ENCODE data around the gene TIFAB.

TIFAB gene

DNA sequence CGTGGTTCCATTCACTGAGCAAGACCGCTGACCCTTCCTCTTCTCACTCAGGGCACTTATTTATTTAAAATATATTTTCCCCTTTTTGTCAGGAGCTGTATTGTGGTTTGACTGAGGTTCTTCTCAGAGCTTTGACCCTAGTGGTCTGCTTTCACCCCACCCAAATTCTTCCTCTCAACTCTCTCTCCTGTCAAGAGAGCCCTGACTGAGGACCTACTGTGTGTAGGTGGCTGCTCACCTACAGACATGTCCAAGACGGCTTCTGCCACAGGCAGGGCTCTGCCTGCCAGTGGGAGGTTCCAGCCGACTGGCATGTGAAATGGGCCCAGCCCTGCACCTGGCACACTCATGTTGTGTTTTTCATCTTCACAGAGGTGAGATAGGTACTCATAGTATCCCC, 10.2 kb downstream of the TIFAB start:
- peak; percentile 29 for DNase-seq

DNA sequence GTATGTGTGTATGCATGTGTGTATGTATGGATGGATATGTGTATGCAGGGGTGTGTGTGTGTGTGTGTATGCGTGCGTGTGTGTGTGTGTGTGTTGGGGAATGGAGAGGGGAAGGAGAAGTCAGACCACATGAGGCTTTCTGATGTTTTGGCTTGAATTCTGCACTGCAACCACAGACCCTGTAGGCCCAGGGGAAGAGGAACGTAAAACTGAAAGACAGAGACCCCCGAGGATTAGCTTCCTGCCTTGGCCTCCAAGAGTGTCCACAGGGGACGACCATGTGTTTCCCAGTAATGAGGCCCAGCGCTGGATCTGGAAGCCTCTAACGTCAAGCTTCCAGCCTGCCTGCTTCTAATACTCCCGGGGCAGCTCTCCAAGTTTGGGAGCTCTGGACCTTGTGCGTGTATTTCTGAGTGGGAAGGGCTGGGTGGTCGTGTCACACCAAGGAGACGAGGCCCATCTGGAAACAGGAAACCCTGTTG, 10.8 kb downstream of the TIFAB start:
- peak; percentile 38 for DNase-seq

DNA sequence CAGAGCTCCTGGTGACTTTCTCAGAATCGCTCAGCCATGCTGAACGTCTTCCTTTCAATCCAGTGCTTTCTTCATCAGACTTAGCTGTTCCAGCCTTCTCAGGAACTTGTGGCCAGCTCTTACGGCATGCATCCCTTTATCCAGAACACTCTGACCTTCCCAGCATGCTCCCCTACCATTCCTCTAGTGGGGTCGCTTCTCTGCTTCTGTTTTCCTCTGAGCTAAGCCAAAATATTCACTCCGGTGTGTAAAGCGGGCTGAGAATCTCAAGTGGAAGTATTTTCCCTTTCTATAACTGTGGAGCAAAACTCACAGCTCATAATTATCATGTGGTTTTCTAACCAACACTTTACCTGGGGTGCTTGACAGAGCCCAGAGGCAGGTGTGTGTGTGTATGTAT, 11.2 kb downstream of the TIFAB start:
- peak; percentile 26 for DNase-seq

DNA sequence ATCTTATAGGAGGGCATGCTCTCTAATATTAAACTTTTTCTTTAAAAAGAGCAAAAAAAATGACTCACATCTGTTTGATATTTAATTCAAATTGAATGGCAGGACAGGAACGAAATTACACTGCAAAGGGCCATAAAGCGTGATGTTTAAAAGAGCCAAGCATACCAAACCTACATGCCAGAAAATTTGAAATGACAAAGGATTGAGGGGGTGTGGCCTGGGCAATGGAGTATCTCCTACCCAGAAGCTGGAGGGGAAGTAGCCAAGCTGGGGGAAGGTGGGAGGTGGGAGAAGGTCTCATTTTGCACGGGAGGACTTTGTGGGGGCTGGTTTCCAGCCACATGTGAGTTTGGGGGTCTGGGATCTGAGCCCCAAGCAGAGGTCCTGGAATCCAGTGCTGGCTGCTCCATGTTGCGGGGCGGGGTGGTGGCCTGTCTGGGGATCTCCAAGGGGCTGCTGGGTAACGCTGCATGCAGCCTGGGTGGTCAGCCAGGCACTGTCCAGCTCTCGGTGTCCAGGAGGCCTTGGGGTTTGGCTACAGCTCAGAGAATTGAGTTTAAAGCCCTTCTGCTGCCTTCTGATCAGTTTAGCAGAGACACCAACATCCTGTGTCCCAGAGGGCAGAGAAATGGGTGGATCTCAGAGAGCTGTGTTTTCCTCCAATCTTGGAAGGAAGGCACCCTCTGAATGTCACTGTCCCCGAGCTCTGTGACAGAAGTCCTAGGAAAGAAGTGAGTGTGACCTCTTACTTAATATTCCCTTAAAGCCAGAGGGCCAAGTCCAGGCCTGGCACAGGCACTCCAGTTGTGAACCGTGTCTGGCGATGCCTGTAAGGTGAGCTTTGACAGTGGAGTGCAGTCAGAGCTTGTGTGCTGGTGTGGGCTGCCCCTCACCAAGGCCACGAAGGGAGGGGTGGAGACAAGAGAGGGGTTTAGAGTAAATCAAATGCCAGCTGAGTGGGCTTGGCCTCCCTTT, 12.6 kb downstream of the TIFAB start:
- DNase-seq: peak; percentile 52

DNA sequence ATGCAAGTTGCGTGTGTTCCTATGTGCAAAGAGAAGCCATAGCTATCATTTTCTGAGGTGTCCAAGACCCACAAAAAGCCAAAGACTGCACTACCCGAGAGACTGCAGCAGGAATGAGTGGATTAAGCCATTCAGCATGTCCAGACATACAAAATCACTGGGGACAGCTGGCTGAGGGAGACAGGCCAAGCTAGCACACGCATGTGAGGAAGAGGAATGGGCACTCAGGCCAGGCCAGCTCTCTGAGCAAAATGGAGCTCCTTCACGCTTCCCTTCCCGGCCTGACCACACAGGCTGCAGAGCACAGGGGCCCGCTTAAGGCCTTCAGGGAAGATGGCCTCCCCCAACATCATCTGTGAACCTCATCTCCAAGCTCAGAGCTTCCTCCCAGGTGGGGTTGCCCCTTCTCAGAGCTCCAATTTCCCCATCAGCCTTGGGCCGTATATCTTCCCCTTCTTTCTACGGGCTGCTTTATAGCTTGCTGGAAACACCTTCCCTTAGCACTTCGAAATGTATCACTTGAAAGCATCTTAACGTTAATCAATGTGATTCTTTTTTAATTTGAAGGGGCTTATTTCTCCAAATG, 13.4 kb downstream of the TIFAB start:
- DNase-seq: no peak

DNA sequence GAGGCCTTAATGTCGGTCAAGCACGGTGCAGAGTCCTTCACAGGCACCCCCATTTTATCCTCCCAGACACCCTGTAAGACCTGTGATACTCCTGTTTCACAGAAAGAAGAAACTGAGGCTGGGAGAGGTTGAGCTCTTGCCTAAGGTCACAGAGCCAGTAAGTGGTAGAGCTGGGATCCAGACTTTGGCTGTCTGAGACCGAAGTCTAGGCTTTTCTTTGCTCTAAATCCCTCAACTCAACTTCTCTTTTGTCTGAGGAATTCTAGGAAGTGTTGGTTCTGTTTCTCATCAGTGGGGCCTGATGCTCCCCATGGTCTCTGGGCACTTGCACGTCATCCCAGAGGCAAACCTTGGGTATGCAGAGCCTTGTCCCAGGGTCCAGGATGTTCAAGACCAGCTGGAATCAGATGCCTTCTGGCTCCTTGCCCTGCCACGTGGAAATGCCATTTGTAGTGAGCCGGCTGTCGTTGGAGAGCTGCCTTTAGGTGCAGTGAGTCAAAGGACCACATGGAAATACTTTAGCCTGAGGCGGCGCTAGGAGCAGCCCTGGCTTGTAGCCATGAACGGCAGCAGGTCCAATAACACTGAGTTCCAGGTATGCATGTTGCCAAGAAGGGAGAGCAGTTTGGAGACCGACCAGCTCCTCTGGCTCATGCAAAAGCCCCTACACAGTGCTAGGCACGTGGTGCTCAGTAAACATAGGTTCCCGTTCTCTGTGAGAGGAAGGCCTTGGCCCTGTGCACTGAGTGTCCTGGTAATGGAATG, 14.2 kb downstream of the TIFAB start:
- DNase-seq: peak; percentile 91

DNA sequence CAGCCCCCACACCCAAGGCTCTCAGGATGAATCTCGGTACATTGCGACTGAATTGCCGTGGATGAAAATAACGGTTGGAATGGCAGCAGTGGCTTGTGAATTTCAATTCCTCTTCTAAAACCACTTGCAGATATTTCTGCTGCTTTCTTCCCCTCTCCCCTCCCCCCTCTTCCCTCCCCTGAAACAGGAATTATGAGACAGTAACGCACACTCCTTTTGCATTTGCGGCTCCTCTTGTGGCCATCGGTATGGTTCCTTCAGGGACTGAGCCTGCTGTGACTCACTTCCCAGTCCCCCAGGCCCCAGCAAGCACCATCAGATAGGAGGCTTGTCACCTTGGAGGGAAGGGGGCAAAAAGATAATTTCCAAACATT, 14.7 kb downstream of the TIFAB start:
- DNase-seq: peak; percentile 86

DNA sequence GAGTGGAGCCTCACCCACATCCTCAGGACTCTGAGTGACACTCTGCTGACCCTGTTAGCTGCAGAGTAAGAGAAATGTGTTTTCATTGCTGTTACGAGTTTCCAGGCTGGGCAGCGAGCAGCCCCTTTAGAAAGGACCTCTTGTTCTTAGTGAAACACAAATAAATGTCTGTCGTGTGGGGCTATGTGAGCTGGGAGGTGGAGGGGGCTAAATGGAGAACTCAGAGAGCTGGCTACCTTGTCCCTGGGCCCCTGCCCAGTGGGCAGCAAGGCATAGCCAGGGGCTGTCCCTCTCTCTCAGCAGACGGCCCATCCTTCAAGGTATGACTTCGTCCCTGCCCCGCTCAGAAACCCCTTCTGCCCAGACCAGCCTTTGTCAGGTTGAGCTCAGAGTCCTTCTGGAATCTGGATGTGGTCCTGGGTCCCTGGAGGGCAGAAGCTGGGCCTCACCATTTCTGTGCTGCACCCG, 15.2 kb downstream of the TIFAB start:
- peak; percentile 76 for DNase-seq

DNA sequence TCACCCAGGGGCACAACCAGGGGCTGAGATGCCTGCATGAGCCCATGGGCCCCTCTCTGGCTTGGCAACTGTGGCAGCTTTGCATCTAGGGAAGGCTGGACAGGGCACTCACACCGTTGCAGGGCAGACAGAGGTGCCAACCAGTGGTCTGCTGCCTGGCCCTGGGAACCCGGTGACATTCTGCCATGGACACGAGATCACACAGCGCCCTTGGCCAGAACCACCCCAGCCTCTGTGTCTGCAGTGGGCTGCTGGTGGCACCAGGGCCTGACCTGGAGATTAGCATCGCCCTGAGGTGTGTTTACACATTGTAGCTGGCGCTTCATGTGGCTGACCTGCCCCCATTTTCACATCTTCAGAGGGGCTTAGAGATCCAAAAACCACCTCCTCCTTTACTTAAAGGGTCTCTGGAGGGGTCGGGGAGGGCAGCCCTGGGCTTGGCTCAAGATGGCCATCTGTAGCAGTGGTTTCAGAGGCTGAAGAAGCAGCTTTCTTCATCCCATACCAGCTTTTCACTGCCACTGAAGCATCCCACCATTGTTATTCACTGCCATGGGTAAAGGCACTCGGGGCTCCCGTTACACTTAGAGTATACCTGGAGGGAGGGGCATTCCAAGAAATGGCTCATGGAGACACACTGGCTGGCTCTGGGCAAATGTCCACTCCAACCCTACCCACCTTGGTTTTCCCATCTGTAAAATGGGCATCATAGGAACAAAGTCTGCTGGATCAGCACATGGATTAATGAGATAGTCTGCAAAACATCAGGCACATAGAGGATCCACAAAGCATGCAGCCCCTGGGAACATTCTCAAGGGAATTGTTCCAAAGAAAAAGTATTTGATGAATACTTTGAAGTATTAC, 16.5 kb downstream of the TIFAB start:
- DNase-seq: no peak

DNA sequence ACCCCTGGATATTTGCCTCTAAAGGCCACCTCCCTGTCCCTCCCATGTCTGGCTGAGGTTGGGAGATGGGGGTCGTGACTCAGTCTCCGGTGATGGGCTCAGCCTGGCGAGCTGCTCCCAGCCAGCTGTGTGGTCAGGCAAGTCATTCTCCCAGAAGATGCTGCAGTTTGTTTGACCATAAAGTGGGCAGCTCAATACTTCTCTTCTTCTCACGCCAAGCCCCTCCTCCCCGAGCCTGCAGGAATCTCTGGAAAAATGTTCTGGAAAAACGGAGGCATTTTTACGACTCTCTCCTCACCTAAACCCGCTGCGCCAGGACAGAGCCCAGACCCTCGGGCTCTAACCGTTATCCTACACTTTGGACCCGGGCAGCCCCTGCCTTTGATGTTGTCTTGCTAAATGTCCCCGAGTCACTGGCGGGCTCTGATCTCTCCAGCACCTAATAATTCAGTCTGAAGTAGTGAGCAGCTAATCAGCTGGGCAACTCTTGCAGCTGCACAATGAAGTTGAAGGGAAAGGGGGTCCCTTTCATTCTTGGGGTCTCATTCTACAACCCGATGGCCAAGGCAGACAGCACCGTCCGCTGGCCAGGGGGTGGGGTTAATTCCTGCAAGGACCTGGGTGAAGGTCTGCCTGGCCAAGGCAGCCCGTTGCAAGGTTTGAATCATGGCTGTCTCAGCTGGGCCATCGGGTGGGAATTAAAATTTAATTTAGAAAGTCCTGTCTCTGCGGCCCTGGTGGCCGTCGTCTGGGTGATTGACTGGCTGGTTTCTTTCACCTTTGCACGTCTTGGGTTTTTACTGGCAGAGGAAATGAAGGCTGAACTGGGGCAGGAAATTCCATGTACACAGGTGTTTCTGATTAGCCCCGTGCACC, 17.3 kb downstream of the TIFAB start:
- peak; percentile 95 for DNase-seq

DNA sequence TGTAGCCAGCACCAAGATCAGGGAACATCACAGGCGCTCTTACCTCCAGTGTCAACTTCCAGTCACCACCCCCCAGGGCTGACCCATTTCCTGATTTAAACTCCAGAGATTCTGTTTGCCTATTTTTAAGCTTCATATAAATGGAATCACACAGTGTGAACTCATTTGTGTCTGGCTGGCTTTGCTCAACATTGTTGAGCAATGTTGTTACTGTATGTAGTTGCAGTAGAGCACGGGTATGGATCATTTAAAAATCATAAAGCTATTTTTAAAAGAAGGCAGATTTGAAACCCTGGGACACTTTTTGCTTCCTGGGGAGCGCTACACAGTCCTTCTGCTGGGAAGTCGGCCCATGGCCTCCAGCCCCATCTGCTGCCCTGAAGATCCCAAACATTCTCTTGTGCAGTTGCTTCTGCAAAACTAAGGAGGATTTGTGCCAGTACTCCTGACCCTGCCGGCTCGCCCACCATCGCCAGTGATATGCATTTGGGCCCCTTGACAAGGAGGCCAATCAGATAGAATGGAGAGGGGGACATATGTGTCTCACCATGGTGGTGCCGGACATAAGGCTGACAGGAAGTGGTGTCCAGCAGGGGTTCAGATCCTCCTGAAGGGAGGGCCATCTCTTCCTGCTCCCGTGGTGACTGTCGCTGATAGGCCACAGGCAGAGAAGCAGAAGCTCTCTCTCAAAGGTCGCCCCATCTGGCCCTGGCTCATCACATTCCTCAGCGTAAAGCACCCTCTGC, 18.3 kb downstream of the TIFAB start:
- DNase-seq: peak; percentile 73

DNA sequence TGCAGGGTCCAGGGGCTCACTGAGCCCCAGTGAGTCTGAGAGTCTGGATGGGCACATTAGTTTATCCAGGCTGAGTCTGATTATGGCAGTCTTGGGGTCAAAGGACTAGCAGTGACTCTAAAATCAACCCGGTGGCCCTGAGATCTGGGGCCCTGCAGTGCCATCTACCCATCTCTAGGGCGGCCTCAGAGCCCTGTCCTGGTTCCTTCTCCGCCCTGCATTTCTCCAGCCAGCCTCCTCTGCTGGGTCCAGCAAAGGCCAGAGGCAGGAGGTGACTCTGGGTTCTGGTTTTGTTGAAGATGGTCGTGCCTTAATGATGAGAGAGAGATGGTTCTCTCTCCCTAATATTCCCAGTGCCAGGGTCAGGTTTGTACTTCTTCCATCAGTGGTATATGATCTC, 20.0 kb downstream of the TIFAB start:
- DNase-seq: no peak

DNA sequence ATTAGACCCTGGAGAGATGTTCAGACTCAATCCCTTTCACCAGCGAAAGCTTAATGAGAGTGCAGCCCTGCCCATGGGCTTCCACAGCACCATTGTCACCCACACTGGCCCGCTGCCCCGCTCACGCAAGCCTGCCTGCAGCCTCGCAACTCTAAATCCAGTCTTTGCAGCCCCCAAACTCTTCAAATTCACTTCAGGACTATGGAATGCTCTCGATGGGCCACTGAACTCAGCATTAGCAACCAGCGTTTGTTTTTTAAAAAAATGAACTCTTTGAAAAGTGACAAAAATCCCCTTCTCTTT, 22.1 kb downstream of the TIFAB start:
- no peak for DNase-seq

DNA sequence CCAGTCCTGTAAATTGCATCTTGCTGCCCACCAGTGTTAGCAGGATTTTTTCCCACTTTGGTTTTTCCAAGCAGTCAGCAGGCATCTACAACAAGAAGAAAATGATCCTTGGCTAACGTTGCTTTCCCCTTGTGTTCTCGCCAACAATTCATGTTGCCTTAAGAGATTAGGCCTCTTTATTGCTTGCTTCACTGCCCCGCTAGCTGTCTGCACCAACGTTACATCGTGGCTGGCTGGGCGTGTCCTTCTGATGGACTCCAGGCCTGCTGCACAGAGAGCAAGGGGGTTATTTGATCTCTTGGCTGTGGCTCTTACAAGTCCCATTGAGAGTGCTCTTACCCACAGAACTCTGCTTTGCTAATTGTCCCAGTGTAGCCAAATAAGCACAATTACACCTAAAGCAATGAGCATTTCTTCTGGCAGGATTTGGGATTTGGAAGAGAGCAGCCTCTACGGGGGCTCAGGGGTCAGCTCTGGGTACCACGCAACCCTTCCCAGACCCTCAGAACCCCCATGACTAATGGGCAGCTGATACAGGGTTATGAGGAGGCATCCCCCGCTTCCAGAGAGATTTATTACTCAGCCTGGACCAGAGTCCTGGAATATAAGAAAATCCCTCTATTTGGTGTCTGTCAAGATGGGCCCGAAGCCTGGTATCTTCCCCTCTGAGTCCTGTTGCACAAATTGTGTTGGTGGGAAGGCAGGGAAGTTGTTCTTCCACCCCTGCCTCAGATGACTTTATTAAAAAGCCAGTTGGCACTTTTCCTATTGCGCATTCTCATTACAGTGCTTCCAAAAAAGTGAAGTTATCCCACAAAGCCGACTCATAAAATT, 22.6 kb downstream of the TIFAB start:
- DNase-seq: peak; percentile 93

DNA sequence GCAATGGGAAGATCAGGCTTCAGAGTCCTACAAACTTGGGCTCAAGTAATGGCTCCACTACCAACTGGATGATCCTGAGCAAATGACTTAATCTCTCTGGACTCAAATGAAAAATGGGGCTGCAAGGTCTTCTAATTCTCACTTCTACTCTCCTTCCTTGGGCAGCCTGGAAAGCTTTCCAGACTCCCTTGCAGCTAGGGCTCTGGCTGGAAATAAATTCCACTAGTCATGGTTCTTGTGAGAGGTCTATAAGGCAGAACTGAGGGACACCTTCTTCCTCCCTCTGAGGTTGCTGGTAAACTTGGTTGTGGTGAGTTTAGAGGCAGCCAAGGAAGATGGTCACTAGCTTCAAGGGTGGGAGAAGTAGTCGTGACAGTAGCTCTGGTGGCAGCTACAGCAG, 23.6 kb downstream of the TIFAB start:
- DNase-seq: no peak

DNA sequence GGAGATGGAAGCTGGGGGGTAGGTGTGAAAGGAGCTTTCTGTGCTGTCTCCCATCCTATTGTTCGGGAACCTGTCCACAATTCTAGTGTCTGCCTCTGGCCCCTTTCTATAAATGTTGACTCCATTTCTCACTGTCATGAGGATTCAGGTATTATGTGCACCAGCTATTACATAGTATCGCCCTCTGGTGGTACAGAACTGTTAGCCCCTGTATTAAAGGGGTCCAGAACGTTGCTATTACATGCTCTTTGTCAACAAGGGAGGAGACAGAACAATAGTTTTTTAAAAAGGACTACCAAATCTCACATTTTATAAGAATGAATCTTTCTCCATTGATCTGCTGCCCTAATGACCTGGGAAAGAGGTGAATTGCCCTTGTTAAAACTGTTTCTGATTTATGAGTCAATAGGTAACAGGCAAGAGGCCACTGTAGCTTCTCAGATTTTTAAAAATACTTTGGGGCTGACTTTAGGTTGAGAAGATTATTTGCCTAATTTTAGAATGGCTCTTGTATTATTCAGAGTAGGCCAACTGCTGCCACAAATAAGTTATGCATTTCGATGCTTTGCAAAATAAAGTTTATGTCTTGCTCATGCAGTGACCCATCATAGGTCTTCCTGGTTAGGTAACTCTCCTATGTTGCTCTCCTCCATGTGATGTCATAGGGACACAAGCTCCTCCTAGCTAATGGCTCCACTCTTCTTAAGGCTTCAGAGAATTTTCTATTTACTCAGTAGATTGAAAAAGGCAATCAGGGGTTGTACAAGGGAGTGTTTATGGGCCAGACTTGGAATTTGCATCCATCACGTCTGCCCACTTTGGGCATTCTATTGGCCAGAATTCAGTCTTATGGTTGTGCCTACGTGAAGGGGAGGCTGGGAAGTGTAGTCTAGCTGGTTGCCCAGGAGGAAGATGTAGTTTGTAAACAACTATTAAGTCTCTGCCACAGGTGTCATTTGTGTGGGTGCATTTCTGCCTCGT, 25.8 kb downstream of the TIFAB start:
- no peak for DNase-seq

DNA sequence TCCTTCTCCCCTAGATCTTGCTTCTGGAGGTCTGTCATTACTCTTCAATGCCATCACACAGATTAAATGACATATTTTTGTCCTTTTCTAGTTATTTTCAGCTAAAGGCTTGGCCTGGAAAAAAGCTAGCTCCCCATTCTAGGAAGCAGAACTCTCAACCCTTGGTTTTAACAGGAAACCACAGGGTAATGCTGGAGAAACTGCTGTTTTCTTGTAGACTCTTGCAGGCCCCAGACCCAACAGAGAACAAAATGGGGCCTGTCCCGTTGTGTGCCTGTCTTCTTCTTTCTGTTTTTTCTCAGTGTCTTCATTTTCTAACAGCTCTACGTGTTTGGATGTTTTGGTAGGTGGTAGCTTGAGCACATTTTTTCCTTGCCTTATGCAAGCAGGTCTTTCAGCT, 26.5 kb downstream of the TIFAB start:
- DNase-seq: no peak

DNA sequence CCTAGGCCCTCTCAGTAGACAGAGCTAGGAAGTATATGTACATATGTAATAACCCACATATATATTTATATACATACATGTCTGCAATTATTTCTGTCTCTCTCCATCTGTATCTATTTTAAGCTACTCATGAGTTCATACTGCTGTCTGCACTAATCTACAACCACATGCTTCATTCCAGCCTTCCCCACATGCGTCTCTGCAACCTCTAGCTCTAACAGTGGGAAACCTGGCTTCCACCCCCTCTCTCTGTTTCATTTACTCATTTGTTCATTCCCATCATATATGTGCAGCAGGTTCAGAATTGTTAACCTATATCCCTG, 28.3 kb downstream of the TIFAB start:
- DNase-seq: no peak

Measured in islet precursor cell (in vitro differentiated cells).